ENCODE measurements around the gene LSM11.

GRCh38 chr5:157766442-157766841, 22.9 kb downstream of the LSM11 start:
- TF ChIP-seq POLR2A (IDR thresholded peaks at IDR 0.05; ENCODE audit: low read depth, low read length) (no peak), POLR2AphosphoS5 (IDR thresholded peaks at IDR 0.05; ENCODE audit: low read depth, low read length) (no peak)
